Amniotic epithelial cell (primary cell): ENCODE measurements around the gene RAB6A.
"Not testable (repeated sequence)": the region's sequence is repeated elsewhere in the genome, so short reads cannot be mapped to it uniquely, and the experiment has no call there.

Experiments used
- DNase-seq: peaks from one replicate; pipeline ENCODE4 v3.0.0-alpha.2; 2010; ENCODE audit warnings: low read depth

The RAB6A gene

GRCh38 chr11:73726825-73727224 is 34.0 kb downstream of the RAB6A start:
- DNase-seq, result no peak

DNA sequence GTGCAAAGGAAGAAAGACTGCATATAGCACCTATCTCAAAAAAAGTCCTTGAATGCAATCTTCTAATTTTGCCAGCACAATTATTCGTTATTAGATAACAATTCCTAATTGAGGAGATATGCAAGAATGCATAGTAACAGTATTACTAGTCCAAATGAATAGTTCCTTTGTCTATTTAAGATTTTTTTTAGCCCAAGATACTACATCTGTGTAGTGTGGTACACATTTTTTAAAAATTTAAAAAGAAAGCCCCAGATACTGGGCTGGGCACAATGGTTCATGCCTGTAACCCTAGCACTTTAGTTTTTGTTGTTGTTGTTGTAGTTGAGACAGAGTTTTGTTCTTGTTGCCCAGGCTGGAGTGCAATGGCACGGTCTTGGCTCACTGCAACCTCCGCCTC is 43.7 kb downstream of the RAB6A start:
- DNase-seq, result no peak

DNA sequence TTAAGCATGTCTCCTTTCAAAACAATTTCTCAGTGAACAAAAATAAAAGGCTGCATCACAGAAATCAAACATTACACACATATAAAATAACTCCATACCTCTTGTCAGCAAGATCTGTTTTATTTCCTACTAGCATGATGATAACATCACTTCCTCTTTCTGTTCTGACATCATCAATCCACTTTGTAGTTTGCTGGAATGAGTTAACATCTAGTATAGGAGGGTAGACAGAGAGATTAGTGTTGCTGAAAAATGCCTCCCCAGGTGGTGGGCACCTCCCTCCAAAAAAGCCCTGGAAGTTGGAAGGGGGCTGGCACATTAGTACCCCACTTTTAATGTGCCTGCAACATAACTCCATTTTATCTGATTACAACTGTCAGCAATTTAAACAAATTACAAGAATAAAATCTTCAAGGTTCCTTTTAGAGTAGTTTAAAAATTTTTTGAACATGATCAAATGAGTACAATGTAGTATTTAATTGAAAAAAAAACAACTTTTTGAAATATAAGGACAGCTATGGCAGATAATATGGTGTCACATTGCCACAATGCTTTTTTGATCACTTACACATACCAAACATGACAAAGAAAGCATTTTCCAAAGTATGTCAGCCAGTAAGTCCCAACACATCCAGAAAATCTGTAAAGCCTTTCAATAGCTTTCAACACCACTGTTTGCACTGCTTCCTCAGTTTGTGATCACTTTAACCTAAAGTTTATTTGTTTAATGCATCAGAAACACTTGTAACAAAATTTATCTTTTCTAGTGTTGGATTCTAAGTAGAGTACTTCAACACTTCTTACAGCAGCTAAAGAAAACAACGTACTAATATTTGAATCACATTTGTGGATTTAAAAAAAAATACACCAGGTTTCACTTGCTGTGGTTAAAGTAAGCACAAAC is 44.5 kb downstream of the RAB6A start:
- peak; percentile 35 for DNase-seq

- DNase-seq, result no peak
Measured at GRCh38 chr11:73715541-73715940, 45.3 kb downstream of the RAB6A start.

- no peak for DNase-seq
Measured at GRCh38 chr11:73710964-73711363, 49.9 kb downstream of the RAB6A start.

DNA sequence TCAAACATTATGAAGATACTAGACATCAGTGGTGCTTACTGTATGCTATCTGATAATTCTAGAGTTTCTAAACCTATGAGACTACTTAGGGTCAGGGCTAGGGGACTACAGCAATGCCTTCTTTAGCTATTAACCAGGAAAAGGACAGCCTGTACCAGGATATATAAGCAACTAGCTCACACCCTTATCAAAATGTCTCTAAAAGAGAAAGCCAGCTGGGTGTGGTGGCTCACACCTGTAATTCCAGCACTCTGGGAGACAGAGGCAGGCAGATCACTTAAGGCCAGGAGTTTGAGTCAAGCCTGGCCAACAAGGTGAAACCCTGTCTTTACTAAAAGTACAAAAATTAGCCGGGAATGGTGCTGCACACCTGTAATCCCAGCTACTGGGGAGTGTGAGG is 55.8 kb downstream of the RAB6A start:
- DNase-seq, result no peak

- DNase-seq, result no peak
Measured at GRCh38 chr11:73693899-73694525, 66.9 kb downstream of the RAB6A start.

GRCh38 chr11:73680687-73681086 is 80.2 kb downstream of the RAB6A start:
- peak; percentile 35 for DNase-seq

DNA sequence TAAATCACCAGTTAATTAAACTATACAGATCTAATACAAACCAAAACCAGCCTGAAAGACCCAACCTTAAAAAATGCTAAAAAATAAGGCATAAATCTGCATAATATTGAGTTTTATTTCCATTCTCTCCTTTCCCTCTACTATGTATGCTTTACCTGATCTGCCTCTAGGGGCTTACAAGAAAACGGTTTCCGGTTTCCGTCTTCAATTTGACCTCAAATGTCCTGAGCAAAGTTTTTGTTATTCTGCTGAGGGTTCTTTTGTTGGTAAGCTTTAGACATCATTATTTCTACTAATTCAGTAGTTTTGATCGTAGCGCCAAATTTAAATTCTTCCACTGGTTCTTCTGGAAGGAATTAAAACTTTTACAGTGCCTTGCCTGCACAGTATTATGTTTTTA is 84.3 kb downstream of the RAB6A start:
- DNase-seq, result not testable (repeated sequence)

- peak; percentile 36 for DNase-seq
Measured at GRCh38 chr11:73671701-73672100, 89.2 kb downstream of the RAB6A start.

- DNase-seq, result no peak
Measured at GRCh38 chr11:73670808-73671207, 90.1 kb downstream of the RAB6A start.

- DNase-seq, result peak; percentile 61
Measured at GRCh38 chr11:73667891-73668290, 93.0 kb downstream of the RAB6A start.

DNA sequence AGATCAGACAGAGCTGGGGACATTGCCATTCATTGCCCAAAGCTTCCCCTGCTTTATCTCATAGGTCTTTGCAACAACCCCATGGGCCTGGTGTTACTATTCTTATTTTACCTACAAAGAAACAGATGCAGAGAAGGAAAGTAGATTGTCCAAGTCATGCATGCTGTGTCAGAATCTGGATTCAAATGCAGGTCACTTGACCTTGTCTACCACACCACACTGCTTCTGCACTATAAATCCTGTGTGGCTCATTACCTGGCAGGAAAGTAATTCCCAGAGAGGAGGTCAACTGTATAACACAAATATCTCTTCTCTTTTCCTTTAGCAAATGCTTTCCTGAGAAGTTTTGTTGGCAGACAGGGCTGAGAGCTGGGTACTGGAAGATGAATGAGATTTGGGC is 96.0 kb downstream of the RAB6A start:
- DNase-seq, result no peak

- no peak for DNase-seq
Measured at GRCh38 chr11:73663604-73664495, 97.0 kb downstream of the RAB6A start.

- DNase-seq, result no peak
Measured at GRCh38 chr11:73662445-73663157, 98.3 kb downstream of the RAB6A start.

GRCh38 chr11:73661035-73661628 is 99.7 kb downstream of the RAB6A start:
- DNase-seq, result peak; percentile 68

DNA sequence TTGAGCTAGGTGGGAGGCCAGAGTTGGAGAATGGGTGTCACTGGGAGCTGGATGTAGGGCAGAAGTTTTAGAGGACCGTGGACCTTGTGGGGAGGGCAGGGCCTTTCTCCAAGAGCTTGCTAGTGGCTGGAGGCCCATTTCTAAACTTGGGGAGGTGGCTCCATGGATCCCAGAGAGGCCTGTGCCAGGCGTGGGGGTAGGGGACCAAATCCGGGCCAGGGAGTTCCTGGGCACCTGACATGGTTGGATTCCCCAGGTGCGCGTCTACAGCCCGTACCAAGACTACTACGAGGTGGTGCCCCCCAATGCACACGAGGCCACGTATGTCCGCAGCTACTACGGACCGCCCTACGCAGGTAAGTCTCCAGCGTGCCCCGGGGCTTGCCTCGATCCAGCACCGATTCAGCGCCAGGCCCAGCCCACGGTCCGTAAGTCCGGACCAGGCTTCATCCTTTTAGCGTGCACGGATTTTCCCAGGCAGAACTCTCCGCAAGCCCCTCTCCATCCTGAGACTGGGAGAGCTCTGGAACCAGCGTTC is 100.3 kb downstream of the RAB6A start:
- no peak for DNase-seq

- no peak for DNase-seq
Measured at GRCh38 chr11:73659961-73660360, 100.9 kb downstream of the RAB6A start.

DNA sequence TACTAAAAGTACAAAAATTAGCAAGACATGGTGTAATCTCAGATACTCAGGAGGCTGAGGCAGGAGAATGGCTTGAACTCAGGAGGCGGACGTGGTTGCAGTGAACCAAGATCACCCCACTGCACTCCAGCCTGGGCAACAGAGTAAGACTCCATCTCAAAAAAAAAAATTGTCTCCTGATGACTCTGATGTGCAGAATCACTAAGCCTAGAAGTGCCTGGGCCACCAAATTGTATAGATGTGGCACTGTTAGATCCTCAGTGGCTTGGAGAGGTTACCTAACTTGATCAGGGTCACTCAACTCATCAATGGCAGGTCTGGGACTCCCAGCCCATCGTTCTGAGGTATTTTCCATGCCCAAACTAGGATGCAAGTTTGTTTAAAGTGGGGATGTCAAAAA is 103.9 kb downstream of the RAB6A start:
- no peak for DNase-seq

DNA sequence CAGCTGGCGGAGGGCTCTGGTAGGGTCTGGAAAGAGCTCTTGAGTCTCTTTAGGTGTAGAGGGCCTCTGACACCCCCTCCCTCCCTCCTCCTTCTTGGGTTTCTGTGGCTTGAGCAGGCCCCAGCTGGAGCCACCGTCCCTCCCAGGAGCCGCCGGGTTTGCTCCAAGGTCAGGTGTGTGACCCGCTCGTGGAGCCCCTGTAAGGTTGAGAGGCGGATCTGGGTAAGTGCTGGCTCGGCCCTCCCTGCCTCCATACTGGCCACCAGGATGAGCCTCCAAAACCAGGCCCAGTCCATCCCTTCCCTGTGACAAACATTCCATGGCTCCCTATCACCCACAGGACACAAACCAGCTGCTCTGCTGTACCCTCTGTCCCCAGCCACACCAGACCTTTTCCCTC is 105.2 kb downstream of the RAB6A start:
- DNase-seq, result no peak

- no peak for DNase-seq
Measured at GRCh38 chr11:73654482-73655021, 106.3 kb downstream of the RAB6A start.
